Activated naive CD8-positive, alpha-beta T cell (primary cell): ENCODE results near the gene TERT.
"Not testable (repeated sequence)": the region's sequence is repeated elsewhere in the genome, so short reads cannot be mapped to it uniquely, and the experiment has no call there.

Experiments
- H3K27ac Mint-ChIP-seq: one replicate; pipeline ENCODE4 v1.8.0; 2021; ENCODE audit warnings: mixed read lengths
- H3K27me3 Mint-ChIP-seq: one replicate; pipeline ENCODE4 v1.8.0; 2021; ENCODE audit warnings: mixed read lengths
- H3K36me3 Mint-ChIP-seq: one replicate; pipeline ENCODE4 v1.8.0; 2021; ENCODE audit warnings: mixed read lengths
- H3K4me1 Mint-ChIP-seq: one replicate; pipeline ENCODE4 v1.8.0; 2021; ENCODE audit warnings: low read depth, mixed read lengths
- H3K4me3 Mint-ChIP-seq: one replicate; pipeline ENCODE4 v1.8.0; 2021; ENCODE audit warnings: mild to moderate bottlenecking, mixed read lengths
- H3K9me3 Mint-ChIP-seq: one replicate; pipeline ENCODE4 v1.8.0; 2021; ENCODE audit warnings: low read depth, mixed read lengths

TERT gene

DNA sequence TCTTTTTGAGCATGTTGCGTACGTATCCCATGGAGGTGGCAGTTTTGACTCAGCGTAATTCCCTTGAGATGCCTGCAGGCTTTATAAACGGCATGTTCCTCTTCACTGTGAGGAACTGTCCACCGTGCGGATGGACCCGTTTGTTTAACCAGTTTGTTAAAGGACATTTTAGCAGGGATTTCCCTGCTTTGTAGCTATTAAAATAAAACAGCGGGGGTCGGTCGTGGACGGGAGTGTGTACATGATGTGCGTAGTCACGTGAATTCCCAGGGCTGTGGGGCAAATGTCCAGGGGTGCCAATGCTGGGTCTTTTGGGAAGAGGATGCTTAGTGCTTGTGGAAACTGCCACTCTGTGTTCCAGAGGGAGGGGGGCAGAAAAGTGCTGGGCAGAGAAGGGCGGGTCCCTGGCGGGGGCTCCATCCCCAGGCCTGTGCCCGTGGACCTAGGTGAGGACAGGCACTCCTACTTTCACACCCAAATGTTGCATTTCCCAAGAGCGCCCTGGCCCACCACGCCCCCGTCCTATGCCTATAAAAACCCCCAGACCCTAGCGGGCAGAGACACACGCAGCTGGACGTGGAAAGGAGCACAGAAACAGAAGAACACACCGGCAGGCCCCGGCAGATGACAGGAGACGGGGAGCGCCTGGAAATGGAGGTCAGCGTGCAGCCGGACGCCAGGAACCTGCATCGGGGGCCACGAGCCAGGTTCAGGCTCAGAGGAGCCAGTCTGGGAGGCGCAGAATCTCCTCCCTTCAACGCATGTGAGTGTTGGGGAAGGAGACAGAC is 4.0 kb upstream of the TERT start:
- Mint-ChIP-seq H3K4me1 (peaks cover 4% of the 10 kb centered on the region), H3K4me3 (no peak overlapping the region), H3K36me3 (no peaks in the 10 kb centered on the region), H3K27me3 (no peaks in the 10 kb centered on the region), H3K27ac (no peak overlapping the region), H3K9me3 (peaks cover 9% of the 10 kb centered on the region)

DNA sequence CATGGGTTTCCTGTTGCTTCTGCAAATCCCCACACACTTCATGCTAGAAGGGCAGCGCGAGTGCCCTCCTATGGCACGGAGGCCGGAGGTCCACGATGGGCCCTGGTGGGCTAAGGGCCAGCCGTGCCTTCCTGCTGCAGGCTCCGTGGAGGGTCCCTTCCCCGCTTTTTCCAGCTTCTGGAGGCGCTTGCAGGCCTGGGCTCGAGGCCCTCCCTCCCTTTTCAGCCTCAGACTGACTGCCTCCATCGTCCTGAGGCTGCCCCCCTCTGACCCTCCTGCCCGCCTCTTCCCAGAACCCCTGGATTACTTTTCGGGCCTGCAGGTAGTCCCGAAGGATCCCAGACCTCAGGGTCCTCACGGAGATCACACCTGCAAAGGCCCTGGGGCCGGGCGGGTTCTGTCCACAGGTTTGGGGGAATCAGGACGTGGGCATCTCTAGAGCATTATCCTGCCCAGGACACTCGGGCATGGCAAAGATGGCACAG is 3.2 kb upstream of the TERT start:
- Mint-ChIP-seq H3K27me3 (no peaks in the 10 kb centered on the region), H3K36me3 (no peaks in the 10 kb centered on the region), H3K9me3 (peaks cover 3% of the 10 kb centered on the region)

DNA sequence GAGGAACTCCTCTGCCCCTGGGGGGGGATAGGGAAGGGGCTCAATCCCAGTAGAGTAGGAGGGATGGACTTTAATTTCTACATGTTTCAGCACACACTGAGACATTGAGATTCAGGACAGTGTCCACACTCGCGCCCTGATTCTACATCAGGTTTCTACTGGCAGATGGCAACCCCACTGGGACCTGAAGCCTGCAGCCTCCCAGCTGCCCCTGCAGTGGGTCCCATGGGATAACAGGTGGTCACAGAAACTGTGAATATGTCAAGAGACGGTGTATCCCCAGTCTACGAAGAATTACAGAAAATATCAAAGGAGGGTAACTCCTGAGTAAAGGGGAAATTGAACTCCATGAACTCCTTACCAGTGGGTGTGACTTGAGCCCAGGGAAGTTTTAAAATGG is 2.4 kb upstream of the TERT start:
- H3K36me3 Mint-ChIP-seq = no peaks in the 10 kb centered on the region
- H3K27ac Mint-ChIP-seq = no peak overlapping the region
- H3K4me3 Mint-ChIP-seq = no peak overlapping the region
- peaks cover 8% of the 10 kb centered on the region for H3K4me1 Mint-ChIP-seq
- H3K27me3 Mint-ChIP-seq = no peaks in the 10 kb centered on the region
- peaks cover under 1% of the 10 kb centered on the region for H3K9me3 Mint-ChIP-seq

More for the DNA sequence above, 3.2 kb upstream of the TERT start:
- Mint-ChIP-seq H3K4me3 (no peak overlapping the region), H3K4me1 (peaks cover 5% of the 10 kb centered on the region), H3K27ac (no peak overlapping the region)

DNA sequence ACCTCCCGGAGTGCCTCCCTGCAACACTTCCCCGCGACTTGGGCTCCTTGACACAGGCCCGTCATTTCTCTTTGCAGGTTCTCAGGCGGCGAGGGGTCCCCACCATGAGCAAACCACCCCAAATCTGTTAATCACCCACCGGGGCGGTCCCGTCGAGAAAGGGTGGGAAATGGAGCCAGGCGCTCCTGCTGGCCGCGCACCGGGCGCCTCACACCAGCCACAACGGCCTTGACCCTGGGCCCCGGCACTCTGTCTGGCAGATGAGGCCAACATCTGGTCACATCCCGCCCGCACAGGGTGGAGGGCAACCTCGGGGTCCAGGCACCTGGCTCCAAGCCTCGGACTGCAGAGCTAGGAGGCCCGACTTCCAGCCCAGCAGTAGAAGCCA is 776 bp upstream of the TERT start:
- H3K9me3 Mint-ChIP-seq = no peaks in the 10 kb centered on the region
- H3K27ac Mint-ChIP-seq = no peak overlapping the region
- H3K36me3 Mint-ChIP-seq = no peaks in the 10 kb centered on the region
- no peaks in the 10 kb centered on the region for H3K27me3 Mint-ChIP-seq
- H3K4me1 Mint-ChIP-seq = peaks cover 8% of the 10 kb centered on the region
- H3K4me3 Mint-ChIP-seq = peak overlapping the region; percentile 70

DNA sequence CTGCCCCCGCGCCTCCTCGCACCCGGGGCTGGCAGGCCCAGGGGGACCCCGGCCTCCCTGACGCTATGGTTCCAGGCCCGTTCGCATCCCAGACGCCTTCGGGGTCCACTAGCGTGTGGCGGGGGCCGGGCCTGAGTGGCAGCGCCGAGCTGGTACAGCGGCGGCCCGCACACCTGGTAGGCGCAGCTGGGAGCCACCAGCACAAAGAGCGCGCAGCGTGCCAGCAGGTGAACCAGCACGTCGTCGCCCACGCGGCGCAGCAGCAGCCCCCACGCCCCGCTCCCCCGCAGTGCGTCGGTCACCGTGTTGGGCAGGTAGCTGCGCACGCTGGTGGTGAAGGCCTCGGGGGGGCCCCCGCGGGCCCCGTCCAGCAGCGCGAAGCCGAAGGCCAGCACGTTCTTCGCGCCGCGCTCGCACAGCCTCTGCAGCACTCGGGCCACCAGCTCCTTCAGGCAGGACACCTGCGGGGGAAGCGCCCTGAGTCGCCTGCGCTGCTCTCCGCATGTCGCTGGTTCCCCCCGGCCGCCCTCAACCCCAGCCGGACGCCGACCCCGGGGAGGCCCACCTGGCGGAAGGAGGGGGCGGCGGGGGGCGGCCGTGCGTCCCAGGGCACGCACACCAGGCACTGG is 548 bp downstream of the TERT start:
- Mint-ChIP-seq H3K36me3 (no peaks in the 10 kb centered on the region), H3K4me1 (peaks cover 8% of the 10 kb centered on the region), H3K4me3 (no peak overlapping the region), H3K9me3 (no peaks in the 10 kb centered on the region), H3K27me3 (no peaks in the 10 kb centered on the region), H3K27ac (no peak overlapping the region)

DNA sequence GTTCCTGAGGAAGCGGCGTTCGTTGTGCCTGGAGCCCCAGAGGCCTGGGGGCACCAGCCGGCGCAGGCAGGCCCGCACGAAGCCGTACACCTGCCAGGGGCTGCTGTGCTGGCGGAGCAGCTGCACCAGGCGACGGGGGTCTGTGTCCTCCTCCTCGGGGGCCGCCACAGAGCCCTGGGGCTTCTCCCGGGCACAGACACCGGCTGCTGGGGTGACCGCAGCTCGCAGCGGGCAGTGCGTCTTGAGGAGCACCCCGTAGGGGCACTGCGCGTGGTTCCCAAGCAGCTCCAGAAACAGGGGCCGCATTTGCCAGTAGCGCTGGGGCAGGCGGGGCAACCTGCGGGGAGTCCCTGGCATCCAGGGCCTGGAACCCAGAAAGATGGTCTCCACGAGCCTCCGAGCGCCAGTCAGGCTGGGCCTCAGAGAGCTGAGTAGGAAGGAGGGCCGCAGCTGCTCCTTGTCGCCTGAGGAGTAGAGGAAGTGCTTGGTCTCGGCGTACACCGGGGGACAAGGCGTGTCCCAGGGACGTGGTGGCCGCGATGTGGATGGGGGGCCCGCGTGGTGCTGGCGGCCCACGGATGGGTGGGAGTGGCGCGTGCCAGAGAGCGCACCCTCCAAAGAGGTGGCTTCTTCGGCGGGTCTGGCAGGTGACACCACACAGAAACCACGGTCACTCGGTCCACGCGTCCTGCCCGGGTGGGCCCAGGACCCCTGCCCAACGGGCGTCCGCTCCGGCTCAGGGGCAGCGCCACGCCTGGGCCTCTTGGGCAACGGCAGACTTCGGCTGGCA is 1.3 kb downstream of the TERT start:
- Mint-ChIP-seq H3K27ac (no peak overlapping the region), H3K9me3 (no peaks in the 10 kb centered on the region), H3K36me3 (no peaks in the 10 kb centered on the region), H3K4me3 (peak overlapping the region; percentile 51), H3K27me3 (no peaks in the 10 kb centered on the region), H3K4me1 (peaks cover 8% of the 10 kb centered on the region)

DNA sequence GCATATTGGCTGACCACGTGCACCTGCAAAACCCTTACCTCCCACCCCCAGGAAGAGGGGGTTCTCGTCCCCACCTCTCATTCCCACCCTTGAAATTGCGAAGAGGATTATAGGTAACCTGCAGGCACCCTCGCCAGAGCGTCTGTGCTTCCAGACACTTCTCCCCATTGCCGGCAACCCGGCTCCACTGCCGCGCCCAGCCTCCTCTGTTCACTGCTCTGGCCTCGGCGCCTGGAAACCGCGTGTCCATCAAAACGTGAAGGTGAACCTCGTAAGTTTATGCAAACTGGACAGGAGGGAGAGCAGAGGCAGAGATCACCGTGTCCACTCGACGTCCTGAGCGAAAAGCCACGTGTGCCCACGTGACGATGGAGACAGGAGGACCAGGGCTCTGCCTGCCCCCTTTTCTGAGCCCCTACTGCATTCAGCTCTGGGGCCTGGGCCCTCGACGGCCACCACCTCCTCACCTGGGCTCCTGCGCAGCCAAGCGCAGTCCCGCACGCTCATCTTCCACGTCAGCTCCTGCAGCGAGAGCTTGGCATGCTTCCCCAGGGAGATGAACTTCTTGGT is 1.9 kb downstream of the TERT start:
- H3K27me3 Mint-ChIP-seq = peaks cover 3% of the 10 kb centered on the region
- no peak overlapping the region for H3K27ac Mint-ChIP-seq
- H3K9me3 Mint-ChIP-seq = peaks cover 4% of the 10 kb centered on the region
- peaks cover 8% of the 10 kb centered on the region for H3K4me1 Mint-ChIP-seq
- H3K36me3 Mint-ChIP-seq = peaks cover 5% of the 10 kb centered on the region
- H3K4me3 Mint-ChIP-seq = peak overlapping the region; percentile 40

DNA sequence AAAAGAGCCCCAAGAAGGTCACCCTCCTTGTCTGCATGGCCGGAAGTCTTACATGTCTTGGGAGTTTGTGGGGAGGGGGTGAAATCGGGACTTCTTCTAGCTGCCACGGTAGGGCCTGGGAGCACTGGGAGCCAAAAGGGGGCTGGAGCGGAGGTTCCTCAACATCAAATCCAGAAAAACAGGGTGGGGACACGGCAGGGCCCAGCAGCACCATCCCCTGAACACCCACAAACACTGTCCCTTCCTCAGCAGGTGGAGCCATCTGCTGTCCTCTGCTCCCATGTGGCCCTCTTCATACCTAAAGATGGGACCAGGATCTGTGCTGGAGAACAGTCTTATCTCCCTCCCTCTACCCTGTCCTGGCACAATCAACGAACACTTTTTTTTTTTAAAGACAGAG is 2.7 kb downstream of the TERT start:
- peaks cover 3% of the 10 kb centered on the region for H3K27me3 Mint-ChIP-seq
- H3K4me1 Mint-ChIP-seq = peaks cover 8% of the 10 kb centered on the region
- H3K4me3 Mint-ChIP-seq = no peak overlapping the region
- peaks cover 5% of the 10 kb centered on the region for H3K9me3 Mint-ChIP-seq
- H3K36me3 Mint-ChIP-seq = peaks cover 7% of the 10 kb centered on the region
- no peak overlapping the region for H3K27ac Mint-ChIP-seq

DNA sequence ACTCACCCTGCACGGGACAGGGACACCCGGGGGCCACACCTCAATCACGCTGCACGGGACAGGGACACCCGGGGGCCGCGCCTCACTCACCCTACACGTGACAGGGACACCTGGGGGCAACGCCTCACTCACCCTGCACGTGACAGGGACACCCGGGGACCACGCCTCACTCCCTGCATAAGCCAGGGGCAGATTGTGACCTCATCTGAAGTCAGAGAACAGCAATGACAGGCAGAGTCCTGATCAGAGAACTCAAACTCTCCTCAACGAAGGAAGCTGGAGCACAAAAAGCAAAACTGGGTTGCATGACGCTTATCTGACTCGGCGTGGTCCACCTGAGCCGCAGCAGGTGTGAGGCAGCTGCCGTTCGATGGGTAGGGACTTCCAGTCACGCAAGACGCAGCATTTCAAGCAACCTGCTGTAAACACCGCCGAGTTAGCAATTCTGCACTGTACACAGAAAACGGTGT is 3.2 kb downstream of the TERT start:
- Mint-ChIP-seq H3K4me1 (peaks cover 8% of the 10 kb centered on the region), H3K36me3 (peaks cover 9% of the 10 kb centered on the region), H3K27ac (no peak overlapping the region), H3K9me3 (peaks cover 5% of the 10 kb centered on the region), H3K4me3 (no peak overlapping the region), H3K27me3 (peaks cover 3% of the 10 kb centered on the region)

DNA sequence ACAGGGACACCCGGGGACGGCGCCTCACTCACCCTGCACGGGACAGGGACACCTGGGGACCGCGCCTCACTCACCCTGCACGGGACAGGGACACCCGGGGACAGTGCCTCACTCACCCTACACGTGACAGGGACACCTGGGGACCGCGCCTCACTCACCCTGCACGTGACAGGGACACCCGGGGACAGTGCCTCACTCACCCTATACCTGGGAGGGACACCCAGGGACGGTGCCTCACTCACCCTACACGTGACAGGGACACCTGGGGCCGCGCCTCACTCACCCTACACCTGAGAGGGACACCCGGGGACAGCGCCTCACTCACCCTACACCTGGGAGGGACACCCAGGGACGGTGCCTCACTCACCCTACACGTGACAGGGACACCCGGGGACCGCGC is 3.9 kb downstream of the TERT start:
- H3K9me3 Mint-ChIP-seq, H3K36me3 Mint-ChIP-seq, H3K4me3 Mint-ChIP-seq, H3K27ac Mint-ChIP-seq, H3K4me1 Mint-ChIP-seq, H3K27me3 Mint-ChIP-seq: not testable (repeated sequence)

DNA sequence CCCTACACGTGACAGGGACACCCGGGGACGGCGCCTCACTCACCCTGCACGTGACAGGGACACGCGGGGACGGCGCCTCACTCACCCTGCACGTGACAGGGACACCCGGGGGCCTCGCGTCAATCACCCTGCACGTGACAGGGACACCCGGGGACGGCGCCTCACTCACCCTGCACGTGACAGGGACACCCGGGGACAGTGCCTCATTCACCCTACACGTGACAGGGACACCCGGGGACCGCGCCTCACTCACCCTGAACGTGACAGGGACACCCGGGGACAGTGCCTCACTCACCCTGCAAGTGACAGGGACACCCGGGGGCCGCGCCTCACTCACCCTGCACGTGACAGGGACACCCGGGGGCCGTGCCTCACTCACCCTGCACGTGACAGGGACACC is 5.3 kb downstream of the TERT start:
- not testable (repeated sequence) for H3K27me3 Mint-ChIP-seq, H3K9me3 Mint-ChIP-seq, H3K4me3 Mint-ChIP-seq, H3K4me1 Mint-ChIP-seq, H3K27ac Mint-ChIP-seq, H3K36me3 Mint-ChIP-seq

DNA sequence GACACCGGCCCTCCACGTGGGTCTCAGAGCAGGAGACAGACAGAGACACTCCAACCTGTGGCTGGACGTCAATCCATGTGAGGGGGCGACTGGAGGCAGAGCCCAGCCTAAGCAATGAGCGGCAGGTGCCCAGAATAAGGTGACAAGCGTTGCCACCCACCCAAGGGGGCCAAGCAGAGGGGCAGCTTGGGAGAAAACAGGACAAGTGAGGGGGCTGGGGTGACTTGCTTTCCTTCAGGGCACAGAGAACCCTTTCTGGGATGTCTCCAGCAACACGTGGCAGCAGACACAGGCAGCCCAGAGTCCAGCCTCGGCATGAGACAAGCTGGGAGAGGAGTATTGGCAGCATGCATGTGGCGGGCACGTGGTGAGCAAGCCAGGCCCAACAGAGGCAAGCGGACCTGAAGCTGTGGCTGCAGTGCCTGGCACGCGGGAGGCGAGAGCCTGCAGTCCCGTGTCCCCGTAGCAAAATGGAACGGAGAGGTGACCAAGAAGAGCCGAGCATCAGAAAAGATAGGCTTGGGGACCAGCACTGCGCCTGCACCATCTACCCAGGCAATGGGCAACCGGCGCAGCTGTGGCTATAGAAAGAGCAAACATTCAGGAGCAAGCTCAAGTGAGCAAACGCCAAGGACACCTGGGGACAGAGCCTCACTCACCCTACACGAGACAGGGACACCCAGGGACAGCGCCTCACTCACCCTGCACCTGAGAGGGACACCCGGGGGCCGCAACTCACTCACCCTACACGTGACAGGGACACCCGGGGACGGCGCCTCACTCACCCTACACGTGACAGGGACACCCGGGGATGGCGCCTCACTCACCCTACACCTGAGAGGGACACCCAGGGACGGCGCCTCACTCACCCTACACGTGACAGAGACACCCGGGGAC is 6.2 kb downstream of the TERT start:
- Mint-ChIP-seq H3K4me1 (peaks cover 5% of the 10 kb centered on the region), H3K9me3 (peaks cover 5% of the 10 kb centered on the region), H3K27me3 (peaks cover 3% of the 10 kb centered on the region), H3K27ac (no peak overlapping the region), H3K36me3 (peaks cover 9% of the 10 kb centered on the region), H3K4me3 (no peak overlapping the region)

DNA sequence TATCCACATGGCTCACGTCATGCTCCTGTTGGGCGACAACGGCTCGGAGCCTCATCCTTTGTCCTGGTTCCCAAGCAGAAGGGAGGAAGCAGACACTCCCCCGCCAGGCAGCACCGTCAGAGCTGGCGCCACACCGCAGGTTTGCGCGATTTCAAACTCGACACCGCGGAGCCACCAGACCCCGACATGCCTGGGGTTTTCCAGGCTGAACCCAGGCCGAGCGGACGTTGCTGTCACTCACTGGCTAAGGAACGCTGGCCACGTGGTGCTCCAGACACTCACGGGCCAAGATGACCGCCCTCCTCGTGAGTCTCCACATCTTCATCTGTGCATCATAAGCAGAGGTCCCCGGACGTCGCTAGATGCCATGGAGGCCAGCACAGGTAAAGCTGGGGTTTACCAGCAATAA is 9.0 kb downstream of the TERT start:
- no peak overlapping the region for H3K4me3 Mint-ChIP-seq
- peaks cover 5% of the 10 kb centered on the region for H3K9me3 Mint-ChIP-seq
- H3K27ac Mint-ChIP-seq = no peak overlapping the region
- peaks cover 11% of the 10 kb centered on the region for H3K36me3 Mint-ChIP-seq
- H3K27me3 Mint-ChIP-seq = peaks cover 3% of the 10 kb centered on the region
- H3K4me1 Mint-ChIP-seq = no peaks in the 10 kb centered on the region

DNA sequence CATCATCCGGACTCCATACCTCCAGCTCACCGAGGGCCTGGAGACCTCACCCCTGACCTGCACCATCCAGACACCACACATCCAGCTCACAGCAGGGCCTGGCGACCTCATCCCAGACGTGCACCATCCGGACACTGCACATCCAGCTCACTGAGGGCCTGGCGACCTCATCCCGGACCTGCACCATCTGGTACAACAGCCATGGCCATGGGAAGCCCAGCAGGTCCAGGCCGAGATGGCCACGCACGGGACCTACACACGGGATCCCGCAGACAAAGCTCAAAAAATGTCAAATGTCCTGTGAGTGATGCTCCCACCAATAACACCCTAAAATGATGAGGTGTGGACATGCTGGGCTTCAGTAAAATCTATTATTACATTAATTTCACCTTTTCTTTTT is 9.7 kb downstream of the TERT start:
- no peak overlapping the region for H3K27ac Mint-ChIP-seq
- H3K27me3 Mint-ChIP-seq = peaks cover 3% of the 10 kb centered on the region
- peaks cover 11% of the 10 kb centered on the region for H3K36me3 Mint-ChIP-seq
- no peak overlapping the region for H3K4me3 Mint-ChIP-seq
- peaks cover 5% of the 10 kb centered on the region for H3K9me3 Mint-ChIP-seq
- H3K4me1 Mint-ChIP-seq = no peaks in the 10 kb centered on the region
